GM19438 (cell line): ENCODE measurements around the gene PKNOX1.
"Not testable (repeated sequence)": the region's sequence is repeated elsewhere in the genome, so short reads cannot be mapped to it uniquely, and the experiment has no call there.

Source experiments
- ATAC-seq: cut with Tn5 transposase; IDR thresholded peaks from one replicate; pipeline ENCODE4 v1.9.1; 2021; ENCODE audit warnings: low read depth; ENCODE audit not compliant: unreplicated experiment

The PKNOX1 gene, protein sequence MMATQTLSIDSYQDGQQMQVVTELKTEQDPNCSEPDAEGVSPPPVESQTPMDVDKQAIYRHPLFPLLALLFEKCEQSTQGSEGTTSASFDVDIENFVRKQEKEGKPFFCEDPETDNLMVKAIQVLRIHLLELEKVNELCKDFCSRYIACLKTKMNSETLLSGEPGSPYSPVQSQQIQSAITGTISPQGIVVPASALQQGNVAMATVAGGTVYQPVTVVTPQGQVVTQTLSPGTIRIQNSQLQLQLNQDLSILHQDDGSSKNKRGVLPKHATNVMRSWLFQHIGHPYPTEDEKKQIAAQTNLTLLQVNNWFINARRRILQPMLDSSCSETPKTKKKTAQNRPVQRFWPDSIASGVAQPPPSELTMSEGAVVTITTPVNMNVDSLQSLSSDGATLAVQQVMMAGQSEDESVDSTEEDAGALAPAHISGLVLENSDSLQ

DNA sequence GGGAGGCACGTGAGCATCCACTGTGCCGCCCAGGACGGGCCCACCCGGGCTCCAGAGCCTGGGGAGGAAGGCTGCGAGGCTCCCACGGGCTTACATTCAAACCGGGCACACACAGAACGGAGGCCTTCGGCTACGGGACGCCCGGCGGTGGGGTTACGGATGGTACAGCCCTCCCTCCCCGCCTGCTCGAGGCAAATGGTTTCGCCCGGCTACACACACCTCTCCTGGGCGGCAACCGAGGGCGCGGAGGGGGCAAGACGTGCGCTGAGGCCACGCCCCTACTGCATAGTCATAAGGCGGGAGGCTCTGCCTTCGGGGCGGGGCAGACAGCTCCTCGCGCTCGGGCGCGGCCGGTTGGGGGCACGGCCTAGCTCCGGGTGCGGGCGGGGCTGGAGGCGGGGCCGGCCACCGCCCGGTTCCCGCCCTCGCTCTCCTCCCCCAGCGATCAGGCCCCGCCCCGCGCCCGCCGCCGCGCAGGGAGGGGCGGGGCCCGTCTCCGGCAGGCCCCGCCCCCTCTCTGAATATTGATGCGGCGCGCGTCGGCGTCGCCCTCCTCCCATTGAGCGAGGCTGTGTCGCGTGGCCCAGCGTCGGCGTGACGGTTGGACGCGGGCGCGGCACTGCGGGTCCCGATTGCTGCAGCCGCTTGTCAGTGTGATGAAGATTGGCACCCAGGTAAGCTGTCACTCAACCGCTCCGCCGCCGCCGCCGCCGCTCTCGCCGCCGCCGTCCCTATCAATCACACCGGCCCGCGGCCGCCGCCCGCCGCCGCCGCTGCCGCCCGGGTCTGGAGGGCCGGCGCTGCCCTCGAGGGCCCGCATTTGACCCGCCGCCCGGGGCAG, at the start of gene PKNOX1:
PKNOX1 (plus strand) TSS at position 572 of the 841 bp plus-strand sequence. CDS start 29,820 bp downstream, outside the sequence.
- peak; percentile 80 for ATAC-seq

DNA sequence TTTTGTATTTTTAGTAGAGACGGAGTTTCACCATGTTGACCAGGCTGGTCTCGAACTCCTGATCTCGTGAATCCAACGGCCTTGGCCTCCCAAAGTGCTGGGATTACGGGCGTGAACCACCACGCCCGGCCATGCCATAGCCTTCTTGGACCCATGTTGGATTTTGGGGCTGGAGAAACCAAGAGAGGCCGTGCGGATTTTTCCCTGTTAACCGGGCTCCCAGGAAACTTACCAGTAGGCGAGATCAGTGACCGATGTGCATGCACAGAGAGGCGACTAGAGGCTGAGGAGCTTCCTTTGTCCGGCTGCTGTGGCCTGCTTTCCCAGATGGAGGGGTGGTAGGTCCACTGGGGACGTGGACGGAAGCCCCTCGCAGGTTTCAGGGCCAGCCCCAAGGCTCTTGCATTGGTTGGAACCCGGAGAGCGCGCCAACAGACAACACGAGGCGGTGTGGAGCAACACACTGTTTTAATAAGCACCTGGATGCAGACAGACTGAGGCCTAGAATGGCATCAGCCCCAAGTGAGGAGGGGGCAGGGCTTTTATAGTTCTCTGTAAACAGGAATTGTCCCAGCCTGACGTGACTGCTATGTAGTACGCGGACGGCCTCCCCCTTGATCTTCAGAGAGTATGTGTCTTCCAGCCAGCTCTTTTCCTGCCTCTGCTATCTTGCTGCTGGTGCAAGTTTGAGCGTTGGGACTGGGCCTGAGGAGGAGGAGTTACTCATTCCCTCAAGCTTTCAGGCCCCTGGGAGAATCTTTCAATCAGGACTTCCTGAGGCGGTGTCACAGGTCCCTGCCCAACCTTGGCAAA, 49.0 kb upstream of the PKNOX1 start, which contains the start of gene ERVH48-1:
ERVH48-1 (minus strand) TSS at position 517 of the 813 bp plus-strand sequence. CDS start 6,624 bp downstream, outside the sequence.
- ATAC-seq = no peak

- not testable (repeated sequence) for ATAC-seq
Observed at GRCh38 chr21:42927474-42928200, 46.7 kb upstream of the PKNOX1 start.

DNA sequence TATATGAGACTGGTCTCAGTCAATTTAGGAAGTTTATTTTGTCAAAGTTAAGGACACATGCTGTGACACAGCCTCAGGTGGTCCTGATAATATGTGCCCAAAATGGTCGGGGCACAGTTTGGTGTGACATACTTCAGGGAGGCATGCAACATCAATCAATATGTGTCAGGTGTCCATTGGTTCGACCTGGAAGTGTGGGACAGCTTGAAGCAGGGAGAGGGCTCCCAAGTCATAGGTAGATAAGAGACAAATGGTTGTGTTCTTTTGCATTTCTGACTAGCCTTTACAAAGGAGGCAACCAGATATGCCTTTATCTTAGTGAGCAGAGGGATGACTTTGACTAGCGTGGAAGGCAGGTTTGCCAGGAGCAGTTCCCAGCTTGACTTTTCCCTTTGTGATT, 44.4 kb upstream of the PKNOX1 start:
- no peak for ATAC-seq

GRCh38 chr21:42931560-42932235, 42.7 kb upstream of the PKNOX1 start:
- ATAC-seq = no peak

GRCh38 chr21:42932378-42933136, 41.8 kb upstream of the PKNOX1 start:
- not testable (repeated sequence) for ATAC-seq

GRCh38 chr21:42933137-42933970, 41.0 kb upstream of the PKNOX1 start:
- ATAC-seq = not testable (repeated sequence)

- not testable (repeated sequence) for ATAC-seq
Observed at GRCh38 chr21:42933973-42934372, 40.4 kb upstream of the PKNOX1 start.

DNA sequence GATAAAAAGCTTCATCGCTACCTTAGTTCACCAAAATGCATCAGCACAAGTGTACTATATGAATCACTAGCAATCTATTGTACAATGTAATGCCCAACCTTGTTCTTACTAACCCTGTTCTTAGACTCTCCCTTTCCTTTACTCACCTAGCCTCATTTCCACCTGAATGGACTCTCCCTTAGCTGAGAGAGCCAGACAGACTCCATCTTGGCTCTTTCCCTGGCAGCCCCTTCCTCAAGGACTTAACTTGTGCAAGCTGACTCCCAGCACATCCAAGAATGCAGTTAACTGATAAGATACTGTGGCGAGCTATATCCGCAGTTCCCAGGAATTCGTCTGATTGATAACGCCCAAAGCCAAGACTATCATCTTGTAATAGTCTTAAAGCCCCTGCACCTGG, 38.0 kb upstream of the PKNOX1 start:
- not testable (repeated sequence) for ATAC-seq

- not testable (repeated sequence) for ATAC-seq
Observed at GRCh38 chr21:42937034-42937940, 37.1 kb upstream of the PKNOX1 start.

DNA sequence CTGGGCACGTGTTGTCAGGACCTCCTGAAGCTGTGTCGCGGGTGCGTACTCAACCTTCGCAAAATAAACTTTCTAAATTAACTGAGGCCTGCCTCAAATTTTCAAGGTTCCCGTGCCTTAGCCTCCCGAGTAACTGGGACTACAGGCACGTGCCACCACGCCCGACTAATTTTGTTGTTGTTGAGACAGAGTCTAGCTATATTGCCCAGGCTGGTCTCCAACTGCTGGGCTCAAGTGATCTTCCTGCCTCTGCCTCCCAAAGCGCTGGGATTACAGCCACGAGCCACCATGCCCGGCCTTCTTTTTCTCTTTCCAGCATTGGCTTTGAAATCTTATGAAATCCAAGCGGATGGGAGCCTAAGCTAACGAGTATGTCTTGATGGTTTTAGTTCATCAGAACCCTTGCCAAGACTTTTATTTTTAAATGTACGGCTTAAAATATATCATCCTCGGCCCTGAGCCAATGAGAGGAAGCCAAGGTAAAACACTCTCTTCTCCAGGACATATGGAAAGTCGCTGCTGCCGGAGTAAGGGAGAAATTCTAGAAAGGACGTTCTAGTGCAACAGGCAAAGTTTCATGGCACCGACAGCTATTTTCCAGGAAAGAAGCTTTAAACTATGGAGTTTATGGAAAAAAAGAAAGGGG, 36.3 kb upstream of the PKNOX1 start:
- no peak for ATAC-seq

- not testable (repeated sequence) for ATAC-seq
Observed at GRCh38 chr21:42938606-42938995, 35.8 kb upstream of the PKNOX1 start.

GRCh38 chr21:42939582-42940413, 34.6 kb upstream of the PKNOX1 start:
- ATAC-seq = no peak

DNA sequence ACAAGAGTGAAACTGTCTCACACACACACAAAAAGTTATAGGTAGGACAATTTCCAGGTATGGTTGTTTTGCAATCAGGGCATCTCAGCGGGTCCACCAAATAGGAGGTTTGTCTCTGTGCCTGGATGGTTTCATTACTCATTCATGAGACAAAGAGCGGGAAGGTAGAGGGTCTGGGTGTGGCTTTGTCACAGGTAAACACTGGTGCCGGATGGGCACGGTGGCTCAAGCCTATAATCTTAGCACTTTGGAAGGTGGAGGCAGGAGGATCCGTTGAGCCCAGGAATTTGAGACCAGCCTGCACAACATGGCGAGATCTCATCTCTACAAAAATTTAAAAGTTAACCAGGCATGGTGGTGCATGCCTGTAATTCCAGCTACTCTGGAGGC, 32.7 kb upstream of the PKNOX1 start:
- no peak for ATAC-seq

- no peak for ATAC-seq
Observed at GRCh38 chr21:42942244-42942643, 32.1 kb upstream of the PKNOX1 start.
